GM04503 (cell line): ENCODE data around the gene TMPRSS3.

Experiments used
- DNase-seq: peaks from one replicate; pipeline ENCODE4 v3.0.0-alpha.2; 2012; ENCODE audit warnings: low read depth

Gene TMPRSS3

DNA sequence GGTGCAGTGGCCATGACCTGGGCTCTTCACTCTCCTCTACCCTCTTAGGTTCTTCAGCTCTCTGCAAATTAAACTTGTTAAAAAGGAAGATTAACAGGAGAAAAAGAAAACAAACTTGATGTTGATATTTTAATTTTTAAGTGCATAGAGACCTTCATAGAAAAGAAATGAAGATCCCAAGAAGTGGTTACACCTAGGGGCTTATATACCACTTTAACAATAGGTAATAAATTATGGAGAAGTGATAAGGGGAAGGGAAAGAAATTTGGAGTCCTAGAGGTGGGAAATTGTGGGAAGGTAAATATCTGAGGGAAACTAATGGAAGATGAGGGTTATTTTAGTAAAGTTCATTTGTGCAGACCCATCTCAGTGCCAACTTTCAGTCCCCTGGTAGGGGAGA is 64.2 kb downstream of the TMPRSS3 start:
- no peak for DNase-seq

- DNase-seq, result no peak
Measured at GRCh38 chr21:42330380-42331371, 65.2 kb downstream of the TMPRSS3 start.

- no peak for DNase-seq
Measured at GRCh38 chr21:42324896-42325295, 71.0 kb downstream of the TMPRSS3 start.
